ENCODE data around the gene VPS11. TPM values are rescaled to one million over a fixed set of nuclear protein-coding genes. Genes with fewer than 3 reads are reported as not detected.
A peak's percentile ranks its signal among the peaks of the same experiment; 100 is the strongest.
"Not testable (repeated sequence)": the region's sequence is repeated elsewhere in the genome, so short reads cannot be mapped to it uniquely, and the experiment has no call there.

Gene VPS11
- total RNA-seq, 1 donor from 2014 or later, result 25.7 TPM

DNA sequence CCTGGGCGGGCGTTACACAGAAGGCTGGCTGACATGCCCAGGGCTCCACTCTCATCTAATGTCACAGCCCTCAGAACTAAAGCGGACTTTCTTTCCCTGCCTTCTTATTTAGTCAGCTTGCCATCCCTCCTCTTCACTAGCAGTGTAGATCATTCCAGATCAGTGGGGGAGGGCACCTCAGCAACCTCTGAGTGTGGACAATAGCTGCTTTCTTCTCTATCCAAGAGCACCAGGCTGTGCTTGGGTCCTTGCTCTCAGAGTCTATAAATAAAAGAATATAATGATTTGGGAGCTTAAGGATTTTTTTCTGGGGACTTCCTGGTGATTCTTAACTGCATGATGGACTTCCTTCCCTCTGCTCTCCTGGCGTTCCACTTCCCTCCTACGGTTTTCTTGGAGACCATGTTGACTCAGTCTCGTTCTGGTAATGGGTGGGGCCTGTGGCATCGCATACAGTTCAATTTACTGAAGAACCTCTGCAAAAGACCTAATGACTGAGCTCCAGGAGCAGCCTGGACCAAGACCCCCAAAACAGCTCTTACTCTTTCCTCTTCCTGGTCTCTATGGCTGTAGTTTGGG is 14.2 kb downstream of the VPS11 start:
- DNase-seq, result no peak

DNA sequence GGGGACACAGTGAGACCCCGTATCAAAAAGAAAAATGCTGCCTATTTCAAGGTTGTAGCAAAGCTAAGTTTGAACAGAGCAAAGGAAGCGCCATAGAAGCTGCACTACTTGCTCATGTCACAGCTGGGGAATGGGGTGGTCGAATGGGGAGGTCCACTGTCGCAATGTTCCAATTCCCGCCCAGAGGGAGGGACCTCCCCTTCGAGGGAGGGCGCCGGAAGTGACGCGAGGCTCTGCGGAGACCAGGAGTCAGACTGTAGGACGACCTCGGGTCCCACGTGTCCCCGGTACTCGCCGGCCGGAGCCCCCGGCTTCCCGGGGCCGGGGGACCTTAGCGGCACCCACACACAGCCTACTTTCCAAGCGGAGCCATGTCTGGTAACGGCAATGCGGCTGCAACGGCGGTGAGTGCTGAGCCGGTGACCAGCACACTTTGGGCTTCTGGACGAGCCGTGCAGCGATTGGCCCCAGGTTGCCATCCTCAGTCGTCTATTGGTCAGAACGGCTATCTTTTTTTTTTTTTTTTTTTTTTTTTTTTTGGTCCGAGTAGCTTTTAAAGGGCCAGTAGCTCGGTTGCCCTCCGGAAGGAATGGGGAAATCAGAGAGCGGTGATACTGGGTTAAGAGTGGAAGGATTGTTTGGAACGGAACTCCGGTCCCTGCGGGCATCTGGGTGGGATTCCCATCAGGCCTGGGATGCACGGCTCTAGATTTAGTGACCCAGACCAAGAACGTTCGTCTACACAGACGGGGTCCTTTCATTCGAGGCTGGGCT is 17.2 kb downstream of the VPS11 start, which contains the start of gene HMBS:
TSS of gene HMBS (plus strand) at position 219 of the 774 bp plus-strand sequence. CDS start at position 372, 153 bp downstream.
- peak; percentile 95 for DNase-seq

DNA sequence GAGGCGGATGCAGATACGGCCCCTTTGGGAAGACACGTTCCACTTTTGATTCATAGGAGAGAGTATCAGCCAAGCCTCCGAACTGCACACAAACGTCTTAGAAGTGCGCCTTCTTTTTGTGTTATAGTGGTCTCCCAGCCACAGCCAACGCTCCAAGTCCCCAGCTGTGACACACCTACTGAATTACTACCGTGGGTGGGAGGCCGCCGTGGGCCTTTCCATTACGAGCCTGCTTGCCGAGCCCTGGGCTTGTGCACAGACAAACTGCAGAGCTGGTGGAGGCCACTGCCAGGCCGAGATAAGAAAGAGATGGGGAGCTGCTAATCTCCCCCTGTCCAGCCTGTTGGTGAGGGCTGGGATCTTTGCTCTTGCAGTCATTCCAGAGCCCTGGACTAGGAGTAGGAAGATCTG is 17.8 kb downstream of the VPS11 start:
- DNase-seq, result no peak

DNA sequence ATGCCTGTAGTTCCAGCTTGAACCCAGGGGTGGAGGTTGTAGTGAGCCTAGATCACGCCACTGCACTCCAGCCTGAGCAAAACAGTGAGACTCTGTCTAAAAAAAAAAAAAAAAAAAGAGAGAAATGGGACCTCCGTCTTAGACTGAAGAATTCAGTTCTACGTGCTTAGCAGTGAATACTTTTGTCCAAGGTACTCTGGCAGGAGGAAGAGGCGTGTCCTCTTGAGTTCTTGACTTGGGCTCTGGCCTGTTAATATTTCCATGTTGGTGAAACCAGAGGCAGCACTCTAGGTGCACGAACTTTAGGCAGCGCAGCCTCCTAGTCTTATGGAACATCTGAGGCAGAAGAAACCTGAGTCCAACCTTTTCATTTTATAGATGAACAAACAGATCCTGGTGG is 19.5 kb downstream of the VPS11 start:
- DNase-seq, result no peak

DNA sequence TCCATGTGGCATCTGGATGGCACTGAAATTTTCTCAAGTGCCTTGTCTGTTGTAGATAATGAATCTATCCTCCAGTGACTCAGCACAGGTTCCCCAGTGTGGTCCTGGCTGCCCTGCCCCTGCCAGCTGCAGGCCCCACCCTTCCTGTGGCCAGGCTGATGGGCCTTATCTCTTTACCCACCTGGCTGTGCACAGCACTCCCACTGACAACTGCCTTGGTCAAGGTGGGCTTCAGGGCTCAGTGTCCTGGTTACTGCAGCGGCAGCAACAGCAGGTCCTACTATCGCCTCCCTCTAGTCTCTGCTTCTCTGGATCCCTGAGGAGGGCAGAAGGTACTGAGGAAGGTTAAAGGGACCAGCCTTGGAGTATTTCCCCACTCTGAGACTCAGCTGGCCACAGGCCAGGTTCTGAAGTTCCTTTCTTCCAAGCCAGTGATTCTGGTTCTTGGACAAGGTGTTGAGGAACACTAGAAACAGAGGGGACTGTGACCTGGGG is 20.2 kb downstream of the VPS11 start:
- no peak for DNase-seq

DNA sequence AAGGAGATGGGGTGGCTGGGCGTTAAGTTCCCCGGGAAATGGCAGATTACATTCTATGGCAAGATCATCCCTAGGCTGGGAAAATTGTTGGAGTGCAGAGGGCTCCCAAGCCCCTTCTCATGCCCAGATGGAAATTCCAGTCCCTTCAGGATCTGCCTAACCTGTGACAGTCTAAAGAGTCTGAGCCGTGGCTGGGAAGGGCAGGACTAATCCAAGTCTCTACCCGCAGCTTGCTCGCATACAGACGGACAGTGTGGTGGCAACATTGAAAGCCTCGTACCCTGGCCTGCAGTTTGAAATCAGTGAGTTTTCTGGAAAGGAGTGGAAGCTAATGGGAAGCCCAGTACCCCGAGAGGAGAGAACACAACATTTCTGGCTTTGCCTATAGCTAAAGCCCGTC is 20.8 kb downstream of the VPS11 start:
- DNase-seq, result no peak

DNA sequence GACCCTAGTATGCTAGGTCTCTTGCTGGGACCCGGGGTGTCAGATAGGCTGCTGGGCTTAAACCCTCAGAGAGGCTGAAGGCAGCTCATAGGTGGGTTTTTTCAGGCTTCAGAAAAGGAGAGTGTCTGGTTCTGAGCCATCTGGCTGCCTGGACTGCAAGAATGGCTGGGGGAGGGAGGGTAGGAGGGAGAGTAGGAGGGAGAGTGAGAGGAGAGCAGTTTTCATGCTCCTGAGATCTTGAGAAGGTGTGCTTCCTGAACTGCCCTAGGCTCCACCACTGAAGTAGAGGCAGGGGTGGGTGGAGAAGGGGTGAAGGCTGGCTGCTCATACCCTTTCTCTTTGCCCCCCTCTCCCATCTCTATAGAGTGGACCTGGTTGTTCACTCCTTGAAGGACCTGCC is 21.7 kb downstream of the VPS11 start:
- DNase-seq, result no peak

DNA sequence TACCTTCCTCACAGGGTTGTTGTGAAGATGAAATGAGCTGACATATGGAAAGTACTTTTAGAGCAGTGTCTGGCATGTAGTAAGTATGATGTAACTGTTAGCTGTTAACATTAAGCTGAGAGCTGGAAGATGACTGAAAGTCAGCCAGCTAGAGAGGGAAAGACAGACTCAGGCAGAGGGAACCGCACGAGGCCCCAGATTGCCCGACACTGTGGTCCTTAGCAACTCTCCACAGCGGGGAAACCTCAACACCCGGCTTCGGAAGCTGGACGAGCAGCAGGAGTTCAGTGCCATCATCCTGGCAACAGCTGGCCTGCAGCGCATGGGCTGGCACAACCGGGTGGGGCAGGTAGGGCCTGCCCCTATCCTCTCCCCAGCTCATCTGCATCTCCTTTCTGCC is 23.6 kb downstream of the VPS11 start:
- DNase-seq, result no peak

DNA sequence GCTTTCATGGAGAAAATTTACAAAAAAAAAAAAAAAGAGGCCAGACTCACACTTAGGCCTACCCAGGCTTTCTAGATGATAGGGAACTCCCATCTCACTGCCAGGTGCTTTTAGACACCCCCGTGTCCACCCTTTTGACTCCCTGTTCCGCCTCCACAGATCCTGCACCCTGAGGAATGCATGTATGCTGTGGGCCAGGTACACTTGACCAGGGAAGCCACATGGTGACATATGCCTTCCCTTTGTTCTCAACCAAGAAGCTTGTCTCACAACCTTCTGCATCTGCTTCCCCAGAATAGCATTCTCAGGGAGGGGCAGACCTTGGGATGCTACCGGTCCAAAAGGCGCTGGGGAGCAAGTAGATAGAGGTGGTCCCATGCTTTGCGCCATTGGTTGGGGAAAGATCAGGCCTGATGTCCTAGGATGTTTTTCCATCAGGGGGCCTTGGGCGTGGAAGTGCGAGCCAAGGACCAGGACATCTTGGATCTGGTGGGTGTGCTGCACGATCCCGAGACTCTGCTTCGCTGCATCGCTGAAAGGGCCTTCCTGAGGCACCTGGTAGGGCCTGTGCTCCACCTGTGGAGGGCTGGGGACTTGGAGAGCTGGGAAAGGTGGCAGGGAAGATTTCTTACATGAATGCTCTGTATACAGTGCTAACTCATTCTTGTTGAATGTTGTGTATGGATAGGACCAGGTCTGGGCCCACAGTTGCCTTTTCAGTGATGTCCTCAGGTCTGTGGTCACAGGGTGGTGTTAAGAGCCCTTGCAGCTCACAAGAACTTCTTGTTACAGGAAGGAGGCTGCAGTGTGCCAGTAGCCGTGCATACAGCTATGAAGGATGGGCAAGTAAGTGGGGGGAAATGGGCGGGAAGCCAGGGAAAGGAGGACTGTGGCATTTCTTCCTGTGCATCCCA is 24.6 kb downstream of the VPS11 start:
- DNase-seq, result no peak

DNA sequence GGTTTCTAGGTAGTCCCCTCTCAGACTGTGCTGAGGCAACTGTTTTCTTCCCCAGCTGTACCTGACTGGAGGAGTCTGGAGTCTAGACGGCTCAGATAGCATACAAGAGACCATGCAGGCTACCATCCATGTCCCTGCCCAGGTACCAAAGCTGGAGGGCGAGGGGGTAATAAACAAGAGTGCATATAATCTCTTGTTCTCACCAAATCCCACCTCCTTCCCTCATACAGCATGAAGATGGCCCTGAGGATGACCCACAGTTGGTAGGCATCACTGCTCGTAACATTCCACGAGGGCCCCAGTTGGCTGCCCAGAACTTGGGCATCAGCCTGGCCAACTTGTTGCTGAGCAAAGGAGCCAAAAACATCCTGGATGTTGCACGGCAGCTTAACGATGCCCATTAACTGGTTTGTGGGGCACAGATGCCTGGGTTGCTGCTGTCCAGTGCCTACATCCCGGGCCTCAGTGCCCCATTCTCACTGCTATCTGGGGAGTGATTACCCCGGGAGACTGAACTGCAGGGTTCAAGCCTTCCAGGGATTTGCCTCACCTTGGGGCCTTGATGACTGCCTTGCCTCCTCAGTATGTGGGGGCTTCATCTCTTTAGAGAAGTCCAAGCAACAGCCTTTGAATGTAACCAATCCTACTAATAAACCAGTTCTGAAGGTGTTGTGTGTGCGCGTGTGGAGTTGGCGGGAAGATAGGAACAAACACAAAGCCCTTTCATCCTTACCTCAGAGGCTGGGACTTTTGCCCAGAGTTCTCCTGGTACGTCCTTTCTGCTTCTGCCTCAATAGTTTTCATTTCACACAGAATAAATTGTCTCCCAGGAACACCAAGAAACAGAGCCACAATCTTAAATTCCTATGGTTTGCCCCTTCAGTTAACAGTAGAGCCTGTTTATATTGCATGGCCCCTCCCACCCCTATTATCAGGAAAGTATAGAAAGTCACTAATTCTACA is 25.5 kb downstream of the VPS11 start:
- DNase-seq, result peak; percentile 23

DNA sequence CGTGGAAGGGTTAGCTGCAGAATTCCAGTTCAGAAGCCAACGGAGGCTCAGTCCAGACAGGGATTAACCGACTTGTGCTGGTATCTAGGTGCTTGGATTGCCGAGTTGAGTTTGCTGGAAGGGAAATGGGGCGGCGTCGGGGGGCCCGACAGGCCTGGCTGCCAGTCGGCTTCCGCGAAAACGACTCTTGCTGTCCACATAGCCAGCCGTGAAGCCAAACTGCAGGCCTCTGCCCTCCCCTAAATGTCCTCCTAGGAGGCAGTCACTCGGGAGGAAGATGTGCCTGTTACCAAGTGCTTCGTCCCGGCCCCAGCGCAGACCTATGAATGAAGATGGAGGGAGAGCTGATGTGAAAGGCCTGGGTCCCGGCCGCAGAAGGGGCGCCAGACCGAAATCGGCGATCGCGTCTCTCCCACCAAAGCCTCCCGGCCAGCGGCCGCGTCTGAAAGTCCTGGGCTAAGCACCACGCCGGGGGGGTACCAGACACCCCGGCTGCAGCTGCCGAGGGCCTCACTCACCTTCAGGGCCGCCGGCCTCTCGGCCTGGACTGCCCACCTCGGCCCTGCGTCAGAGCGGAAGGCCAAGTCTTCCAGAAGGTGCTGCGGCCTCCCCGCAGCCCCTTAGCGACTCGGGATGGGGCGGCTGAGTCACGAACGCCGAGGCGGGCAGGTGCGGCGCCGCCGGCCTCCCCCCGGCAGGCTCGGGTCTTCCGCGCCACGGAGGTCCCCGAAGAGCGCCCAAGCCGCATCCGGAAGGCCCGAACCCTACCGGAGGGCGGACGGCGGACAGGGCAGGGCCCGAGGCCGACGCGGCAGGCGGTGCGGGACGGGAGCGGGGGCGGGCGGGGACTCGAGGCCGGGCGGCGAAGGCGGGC is 26.6 kb downstream of the VPS11 start:
- peak; percentile 64 for DNase-seq

DNA sequence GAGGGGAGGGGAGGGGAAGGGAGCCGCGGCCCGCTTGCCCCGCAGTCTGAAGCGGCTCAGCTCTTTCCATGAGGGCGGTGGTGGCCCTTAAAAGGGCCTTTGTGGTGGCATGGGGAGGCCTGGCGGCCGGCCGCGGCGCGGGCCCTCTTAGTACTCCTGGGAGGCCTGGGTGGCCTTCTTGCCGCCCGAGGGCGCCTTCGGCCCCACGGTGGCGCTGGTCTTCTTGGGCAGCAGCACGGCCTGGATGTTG is 27.1 kb downstream of the VPS11 start:
- DNase-seq, result peak; percentile 92

DNA sequence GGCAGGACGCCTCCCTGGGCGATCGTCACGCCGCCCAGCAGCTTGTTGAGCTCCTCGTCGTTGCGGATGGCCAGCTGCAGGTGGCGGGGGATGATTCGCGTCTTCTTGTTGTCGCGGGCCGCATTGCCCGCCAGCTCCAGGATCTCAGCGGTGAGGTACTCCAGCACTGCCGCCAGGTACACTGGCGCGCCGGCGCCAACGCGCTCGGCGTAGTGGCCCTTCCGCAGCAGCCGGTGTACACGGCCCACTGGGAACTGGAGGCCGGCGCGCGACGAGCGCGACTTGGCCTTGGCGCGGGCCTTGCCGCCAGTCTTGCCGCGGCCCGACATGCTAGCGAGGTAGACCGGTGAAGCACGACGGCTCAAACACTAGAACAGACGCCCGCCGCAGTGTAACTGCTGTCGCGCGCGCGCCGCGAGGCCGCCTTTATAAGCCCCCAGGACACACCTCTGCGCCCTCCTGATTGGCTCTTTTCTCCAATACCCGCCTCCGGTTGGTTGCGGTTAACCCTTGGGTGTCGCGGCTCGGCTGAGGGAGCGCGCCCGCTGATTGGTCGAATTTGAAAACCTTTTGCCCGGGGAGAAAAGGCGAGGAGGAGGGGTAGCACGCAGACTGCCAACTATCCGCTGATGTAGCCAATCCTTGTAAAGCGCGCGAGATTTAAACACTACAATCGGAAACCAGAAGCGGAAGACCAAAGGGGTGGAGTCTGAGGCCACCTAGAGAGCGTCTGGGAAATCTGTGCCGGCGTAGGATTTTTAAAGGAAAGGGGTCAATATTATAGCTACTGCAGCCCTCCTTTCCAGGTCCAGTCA is 27.7 kb downstream of the VPS11 start:
- peak; percentile 100 for DNase-seq

DNA sequence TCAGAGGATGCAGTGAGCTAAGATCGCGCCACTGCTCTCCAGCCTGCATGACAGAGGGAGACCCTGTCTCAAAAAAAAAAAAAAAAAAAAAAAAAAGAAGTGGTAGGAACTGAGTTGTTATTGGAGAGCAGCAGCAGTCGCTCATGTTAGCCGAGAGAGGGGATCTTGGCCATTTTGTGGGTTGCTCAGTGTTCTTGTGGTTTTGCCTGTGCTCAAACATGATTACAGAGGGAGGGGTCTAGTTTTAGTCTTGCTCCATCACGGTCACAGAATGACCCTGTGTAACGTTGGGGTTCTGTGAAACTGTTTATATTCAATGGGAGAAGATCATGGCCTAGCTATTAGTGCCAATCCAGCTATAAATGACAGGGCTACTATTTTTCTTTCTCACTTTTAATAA is 32.1 kb downstream of the VPS11 start:
- no peak for DNase-seq

DNA sequence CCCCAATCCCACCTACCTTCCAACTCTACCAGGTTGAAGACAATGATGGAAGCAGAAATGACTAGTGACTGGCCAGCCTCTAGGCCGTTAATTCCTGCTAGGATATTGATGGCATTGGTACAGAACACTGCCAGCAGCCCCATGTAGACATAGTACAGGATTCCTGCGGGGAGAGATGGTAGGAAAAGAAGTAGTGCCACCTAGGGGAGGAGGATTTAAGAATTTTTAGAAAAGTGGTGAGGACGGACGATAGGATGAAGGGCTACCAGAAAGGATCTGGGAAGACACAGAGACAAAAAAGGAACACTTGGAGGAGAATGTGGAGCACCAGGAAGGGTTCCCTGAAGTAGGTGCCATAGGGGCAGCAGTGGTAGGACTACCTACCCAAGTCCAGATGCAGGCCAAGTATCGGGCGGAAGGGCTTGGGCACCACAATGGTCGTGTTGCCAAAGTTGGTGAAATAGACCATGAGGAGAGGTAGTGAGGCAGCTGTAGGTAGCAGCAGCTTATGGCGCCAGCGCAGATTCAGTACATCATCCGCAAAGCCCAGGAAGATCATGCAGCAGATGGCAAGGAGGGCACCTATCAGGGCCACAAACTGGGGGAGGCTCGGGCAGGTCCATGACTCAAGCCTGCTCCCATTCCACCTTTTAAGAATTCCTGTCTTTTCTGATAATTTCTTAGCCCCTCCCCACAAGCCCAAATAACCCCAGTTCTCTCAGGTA is 32.8 kb downstream of the VPS11 start:
- peak; percentile 67 for DNase-seq

DNA sequence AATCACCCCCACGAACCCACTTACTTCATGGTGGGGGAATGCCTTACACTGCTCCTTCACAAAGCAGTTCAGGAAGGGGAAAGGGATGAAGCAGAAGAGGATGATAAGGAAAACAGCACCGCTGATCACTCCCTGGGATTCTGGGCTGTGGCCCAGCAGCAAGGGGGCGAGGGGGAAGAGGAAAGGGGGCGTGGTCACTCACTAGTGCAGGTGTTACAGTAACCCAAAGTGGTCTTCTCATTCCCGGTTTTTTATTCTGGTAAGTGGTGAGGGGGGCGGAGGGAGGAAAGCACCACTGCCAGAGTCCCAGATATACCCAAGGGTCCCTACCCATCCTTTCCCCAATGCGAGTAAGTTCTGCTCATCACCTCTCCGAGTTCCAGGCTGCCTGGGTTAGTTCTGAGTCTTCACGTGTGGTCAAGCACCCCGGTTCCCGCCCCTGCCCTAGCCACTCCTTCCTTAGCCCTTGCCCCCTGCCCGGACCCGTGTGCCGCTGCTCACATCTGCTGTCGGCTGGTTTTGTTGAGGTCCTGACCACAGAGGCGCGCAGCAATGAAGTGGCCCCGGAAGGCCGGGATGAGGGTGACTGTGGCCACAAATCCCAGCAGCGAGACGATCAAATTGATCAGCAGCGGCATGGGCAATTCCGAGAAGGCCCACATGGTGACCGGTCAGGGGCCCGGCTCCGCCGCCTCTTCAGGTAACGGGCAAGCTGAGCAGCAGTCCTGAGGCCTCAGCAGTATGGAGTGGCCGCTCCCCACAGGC is 33.6 kb downstream of the VPS11 start:
- no peak for DNase-seq

DNA sequence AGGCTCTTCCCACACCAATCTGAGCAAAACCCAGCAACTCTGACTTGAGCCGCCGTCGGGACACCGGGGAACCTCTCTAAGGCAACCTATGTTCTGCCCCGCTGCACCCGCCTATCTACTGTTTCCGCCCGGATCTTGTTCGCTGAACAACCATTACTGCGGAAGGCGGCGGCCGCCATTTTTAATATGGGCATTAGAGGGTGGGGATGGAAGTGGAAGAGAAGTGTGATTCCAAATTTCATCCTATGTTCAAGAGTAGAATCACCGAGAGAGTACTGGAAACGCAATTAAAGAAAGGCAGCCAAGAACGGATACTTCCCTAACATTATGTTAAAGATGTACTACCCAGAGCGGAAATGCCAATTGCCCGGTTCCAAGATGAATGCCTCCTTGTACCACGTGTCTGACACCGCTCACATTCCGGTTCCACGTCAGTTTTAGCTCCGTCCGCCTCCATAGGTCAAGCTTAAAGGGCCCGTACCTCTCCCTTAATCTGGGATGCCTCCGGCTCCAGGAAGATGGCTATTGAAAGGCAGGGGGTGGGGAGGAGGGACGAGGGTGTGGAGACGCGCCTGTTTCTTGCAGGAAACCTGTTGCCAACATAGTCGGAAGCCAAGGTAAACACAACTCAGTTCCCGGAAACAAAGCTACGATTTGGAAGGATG is 34.3 kb downstream of the VPS11 start, which contains the start of gene DPAGT1:
TSS of gene DPAGT1 (minus strand) at position 95 of the 665 bp plus-strand sequence. CDS start 198 bp downstream, outside the sequence.
- peak; percentile 98 for DNase-seq

DNA sequence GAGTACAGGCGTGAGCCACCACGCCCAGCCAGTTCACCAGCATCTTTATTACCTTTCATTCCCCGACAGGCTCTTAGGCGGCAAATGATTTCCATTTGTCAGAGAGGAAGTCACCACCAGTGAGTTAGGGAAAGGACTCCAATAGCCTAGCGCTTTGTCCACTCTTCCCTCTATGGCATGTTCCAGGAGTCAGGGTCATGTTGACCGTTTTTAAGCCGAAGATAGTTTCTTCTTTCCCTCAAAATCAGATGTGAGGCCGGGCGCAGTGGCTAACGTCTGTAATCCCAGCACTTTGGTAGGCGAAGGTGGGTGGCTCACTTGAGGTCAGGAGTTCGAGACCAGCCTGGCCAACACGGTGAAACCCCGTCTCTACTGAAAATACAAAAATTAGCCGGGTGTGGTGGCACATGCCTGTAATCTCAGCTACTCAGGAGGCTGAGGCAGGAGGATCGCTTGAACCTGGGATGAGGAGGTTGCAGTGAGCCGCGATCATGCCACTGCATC is 35.6 kb downstream of the VPS11 start:
- DNase-seq, result not testable (repeated sequence)

Measured in dermis blood vessel endothelial cell (primary cell).